Right cardiac atrium (tissue), 5 donors: ENCODE measurements around the gene ECSIT. TPM values are rescaled to one million over a fixed set of nuclear protein-coding genes. Genes with fewer than 3 reads are reported as not detected.

ENCODE experiments used
- ATAC-seq, 2 donors: fragments of 200-7000 bp; cut with Tn5 transposase; one replicate each; pipeline versions ENCODE4 v1.8.0 to v1.9.1; 2020; ENCODE audit warnings: moderate library complexity in 2 of 2, mild to moderate bottlenecking in 1 of 2
- DNase-seq, 3 donors: peaks; one replicate each; pipeline ENCODE4 v3.0.0-alpha.2; 2020
- H3K27ac ChIP-seq: one replicate; pipeline ENCODE4 v1.5.1; 2013; ENCODE audit warnings: mild to moderate bottlenecking, low read length, control low read depth, moderate library complexity
- H3K27me3 ChIP-seq: one replicate; pipeline ENCODE4 v1.6.1; 2013; ENCODE audit not compliant: control insufficient read depth, insufficient read depth
- H3K4me1 ChIP-seq: one replicate; pipeline ENCODE4 v1.6.1; 2013; ENCODE audit warnings: low read length; ENCODE audit not compliant: control insufficient read depth, insufficient read depth
- H3K4me3 ChIP-seq: one replicate; pipeline ENCODE4 v1.5.1; 2013; ENCODE audit warnings: low read length, control low read depth
- H3K9me3 ChIP-seq: one replicate; pipeline ENCODE4 v1.6.1; 2013; ENCODE audit warnings: low read length; ENCODE audit not compliant: control insufficient read depth
- WGBS: extraction: QIAGEN DNeasy Blood & Tissue Kit; methylation state at CpG from one replicate; pipeline ENCODE4 v1.1.7; 2013; 5-methylcytosine and 5-hydroxymethylcytosine counted together
- intact Hi-C, 4 donors: fragments of 100-400 bp; cut with DNase I; formaldehyde crosslinking; loops; one replicate each; pipeline versions ENCODE4 v1.11.0 to v1.14.0; 2022 to 2023
- polyA plus RNA-seq: library from polyadenylated mRNA; stranded (reverse); fragments of 200-250 nt; gene quantifications from one replicate; pipeline ENCODE4 v1.2.3, GENCODE V29; 2013
- total RNA-seq, 4 donors: library from RNA; stranded (reverse); fragmentation: NEBNext Ultra II Directional; extraction: Animal tissue kit (Norgen Biotek cat#: 25700); gene quantifications; one replicate each; pipeline ENCODE4 v1.2.1, GENCODE V29; 2021
- donor health status: healthy with polysubstance abuse.
- donor health status: DM: no; HTN: yes; CAD: no.
- donor health status: DM: no; HTN: no; CAD: no.
- donor health status: DM: no; HTN: yes; CAD: no; lungs with severe emphysema.
- donor health status: DM: yes; HTN: yes; CAD: no.

ECSIT gene
- total and polyA plus RNA-seq, 5 donors = 88.1 to 133 (median 112) TPM

GRCh38 chr19:11513946-11514345 lies 15.0 kb downstream of the ECSIT start:
- Histone ChIP-seq H3K27ac (no peak overlapping the region), H3K4me3 (no peak overlapping the region), H3K27me3 (no peaks in the 10 kb centered on the region), H3K4me1 (no peaks in the 10 kb centered on the region), H3K9me3 (no peaks in the 10 kb centered on the region)
- no peak for DNase-seq
- ATAC-seq = no peak
- intact Hi-C loops = no loop called here
- WGBS = 96% methylated on average over 20 of the region's 20 CpGs

DNA sequence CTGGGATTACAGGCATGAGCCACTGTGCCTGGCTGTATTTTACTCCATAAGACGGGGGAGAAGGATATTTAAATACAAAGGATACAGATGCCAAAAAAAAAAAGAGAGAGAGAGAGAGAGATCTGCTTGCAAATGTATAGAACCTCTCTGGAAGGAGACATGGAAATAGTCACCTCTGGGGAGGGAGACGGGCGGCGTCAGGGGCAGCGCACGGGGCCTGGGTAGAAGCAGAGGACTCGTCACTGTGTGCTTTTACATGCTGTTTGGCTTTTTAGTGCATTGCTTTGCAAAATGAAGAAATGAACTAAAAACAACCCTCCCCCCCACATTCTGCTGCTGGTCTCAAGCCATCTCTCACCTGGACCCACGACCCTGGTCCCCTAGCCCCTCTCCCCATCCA lies 18.5 kb downstream of the ECSIT start:
- Histone ChIP-seq H3K4me1 (no peaks in the 10 kb centered on the region), H3K9me3 (no peaks in the 10 kb centered on the region), H3K4me3 (no peak overlapping the region), H3K27ac (no peak overlapping the region), H3K27me3 (no peaks in the 10 kb centered on the region)
- ATAC-seq = no peak
- 93% methylated on average over 8 of the region's 8 CpGs for WGBS
- DNase-seq = no peak
- intact Hi-C loops = no loop called here

GRCh38 chr19:11507370-11508078 lies 21.4 kb downstream of the ECSIT start:
- intact Hi-C loops = no loop called here
- H3K27me3 ChIP-seq = no peaks in the 10 kb centered on the region
- H3K9me3 ChIP-seq = no peaks in the 10 kb centered on the region
- ATAC-seq = no peak
- whole genome bisulfite sequencing = 89% methylated on average over 18 of the region's 18 CpGs
- no peak for DNase-seq
- no peak overlapping the region for H3K4me3 ChIP-seq
- H3K27ac ChIP-seq = no peak overlapping the region
- no peaks in the 10 kb centered on the region for H3K4me1 ChIP-seq

GRCh38 chr19:11506967-11507366 lies 22.0 kb downstream of the ECSIT start:
- WGBS = 93% methylated on average over 6 of the region's 6 CpGs
- no peak overlapping the region for H3K27ac ChIP-seq
- no peaks in the 10 kb centered on the region for H3K9me3 ChIP-seq
- H3K4me1 ChIP-seq = no peaks in the 10 kb centered on the region
- no peaks in the 10 kb centered on the region for H3K27me3 ChIP-seq
- DNase-seq (no peak), ATAC-seq (no peak)
- intact Hi-C loops = no loop called here
- H3K4me3 ChIP-seq = no peak overlapping the region

GRCh38 chr19:11506101-11506555 lies 22.8 kb downstream of the ECSIT start:
- WGBS = 28% methylated on average over 20 of the region's 20 CpGs
- DNase-seq (peak in 1 of 3 donors; percentile 70), ATAC-seq (peak; percentile 25 to 34)
- no peaks in the 10 kb centered on the region for H3K27me3 ChIP-seq
- peak overlapping the region; percentile 14 for H3K27ac ChIP-seq
- H3K4me3 ChIP-seq = peak overlapping the region; percentile 77
- no peaks in the 10 kb centered on the region for H3K9me3 ChIP-seq
- intact Hi-C loops = no loop called here
- H3K4me1 ChIP-seq = no peaks in the 10 kb centered on the region

GRCh38 chr19:11505504-11506100 lies 23.3 kb downstream of the ECSIT start, which contains the start of gene ZNF653:
ZNF653 (minus strand) TSS chr19:11505839; CDS start chr19:11505786, 53 bp downstream.
- no peaks in the 10 kb centered on the region for H3K4me1 ChIP-seq
- peak; percentile 94 to 98 (median 96) for DNase-seq
- H3K27ac ChIP-seq = peak within 1 kb of the TSS; percentile 80
- no peaks in the 10 kb centered on the region for H3K9me3 ChIP-seq
- under 1% methylated on average over 65 of the region's 65 CpGs for WGBS
- intact Hi-C loops = no loop called here
- ATAC-seq = peak; percentile 77 to 84
- no peaks in the 10 kb centered on the region for H3K27me3 ChIP-seq
- H3K4me3 ChIP-seq = peak within 1 kb of the TSS; percentile 77

GRCh38 chr19:11505032-11505503 lies 23.9 kb downstream of the ECSIT start:
- Histone ChIP-seq H3K4me3 (peak overlapping the region; percentile 77), H3K9me3 (no peaks in the 10 kb centered on the region), H3K4me1 (no peaks in the 10 kb centered on the region), H3K27ac (peak overlapping the region; percentile 80), H3K27me3 (no peaks in the 10 kb centered on the region)
- WGBS = under 1% methylated on average over 33 of the region's 33 CpGs
- intact Hi-C loops = no loop called here
- ATAC-seq (peak; percentile 95 to 96), DNase-seq (peak; percentile 98 to 99 (median 99))

- no peak for ATAC-seq
- no peak for DNase-seq
- Histone ChIP-seq H3K27ac (peak overlapping the region; percentile 31), H3K4me1 (no peaks in the 10 kb centered on the region), H3K4me3 (peak overlapping the region; percentile 31), H3K9me3 (no peaks in the 10 kb centered on the region), H3K27me3 (no peaks in the 10 kb centered on the region)
- intact Hi-C loops = no loop called here
- 48% methylated on average over 7 of the region's 7 CpGs for WGBS
Measured at GRCh38 chr19:11504502-11505031, 24.4 kb downstream of the ECSIT start.

- no peaks in the 10 kb centered on the region for H3K9me3 ChIP-seq
- no peak for DNase-seq
- no peak overlapping the region for H3K27ac ChIP-seq
- WGBS = 65% methylated on average over 7 of the region's 7 CpGs
- no peak overlapping the region for H3K4me3 ChIP-seq
- no peak for ATAC-seq
- H3K27me3 ChIP-seq = no peaks in the 10 kb centered on the region
- intact Hi-C loops = loop anchor here in 1 of 4 donors (5.0 kb wide), 1 partner anchor 87 kb away; no protein-coding TSS in a partner anchor
- H3K4me1 ChIP-seq = no peaks in the 10 kb centered on the region
Measured at GRCh38 chr19:11499890-11500420, 29.0 kb downstream of the ECSIT start.

DNA sequence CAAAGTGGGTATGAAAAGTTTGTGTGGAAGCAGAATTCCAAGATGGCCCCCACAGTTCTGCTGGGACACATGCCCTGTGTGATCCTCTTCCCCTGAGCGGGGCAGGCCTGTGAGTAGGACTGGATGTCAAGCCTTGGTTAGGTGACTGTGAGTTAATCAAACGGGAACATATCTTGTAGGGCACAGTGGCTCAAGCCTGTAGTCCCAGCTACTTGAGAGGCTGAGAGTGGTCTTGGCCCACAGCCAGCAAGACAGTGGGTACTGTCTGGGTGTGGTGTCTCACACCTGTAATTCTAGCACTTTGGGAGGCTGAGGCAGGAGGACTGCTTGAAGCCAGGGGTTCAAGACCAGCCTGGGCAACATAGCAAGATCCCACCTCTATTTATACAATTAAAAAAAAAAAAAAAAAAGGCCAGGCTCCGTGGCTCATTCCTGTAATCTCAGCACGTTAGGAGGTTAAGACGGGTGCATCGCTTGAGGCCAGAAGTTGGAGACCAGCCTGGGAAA lies 29.7 kb downstream of the ECSIT start:
- ATAC-seq = no peak
- intact Hi-C loops = loop anchor here in 1 of 4 donors (5.0 kb wide), 1 partner anchor 88 kb away; no protein-coding TSS in a partner anchor
- 88% methylated on average over 6 of the region's 6 CpGs for WGBS

More for the DNA sequence above, 29.7 kb downstream of the ECSIT start:
- Histone ChIP-seq H3K27ac (no peak overlapping the region), H3K9me3 (no peaks in the 10 kb centered on the region), H3K4me1 (no peaks in the 10 kb centered on the region), H3K4me3 (no peak overlapping the region), H3K27me3 (no peaks in the 10 kb centered on the region)
- no peak for DNase-seq
